Uterus (tissue), 4 donors: ENCODE measurements around the gene GATAD2B. TPM values are rescaled to one million over a fixed set of nuclear protein-coding genes. Genes with fewer than 3 reads are reported as not detected.
A peak's percentile ranks its signal among the peaks of the same experiment; 100 is the strongest.

Experiments used
- DNase-seq, 2 donors: peaks; one replicate each; pipeline ENCODE4 v3.0.0-alpha.2; 2019 to 2020
- H3K27ac ChIP-seq, 2 donors: fragments of 200-600 bp; sonication (generic); 1 replicate in 1 of 2; 2 replicates in 1 of 2; pipeline ENCODE4 v1.5.1; 2016 to 2018
- H3K27me3 ChIP-seq, 2 donors: fragments of 200-600 bp; sonication (generic); one replicate each; pipeline ENCODE4 v1.5.1; 2018 to 2019; ENCODE audit warnings: control low read depth in 1 of 2
- H3K36me3 ChIP-seq, 2 donors: fragments of 200-600 bp; sonication (generic); one replicate each; pipeline ENCODE4 v1.5.1; 2019; ENCODE audit warnings: control low read depth in 1 of 2
- H3K4me1 ChIP-seq, 2 donors: fragments of 200-600 bp; sonication (generic); one replicate each; pipeline ENCODE4 v1.5.1; 2018 to 2019; ENCODE audit warnings: control low read depth in 1 of 2
- H3K4me3 ChIP-seq, 2 donors: fragments of 200-600 bp; sonication (generic); 1 replicate in 1 of 2; 2 replicates in 1 of 2; pipeline ENCODE4 v1.5.1; 2018 to 2019; ENCODE audit warnings: mild to moderate bottlenecking in 1 of 2
- H3K9me3 ChIP-seq, 2 donors: fragments of 200-600 bp; sonication (generic); one replicate each; pipeline ENCODE4 v1.5.1; 2019; ENCODE audit warnings: control low read depth in 1 of 2
- POLR2A ChIP-seq, 2 donors: fragments of 450-650 bp; IDR thresholded peaks; one replicate each; pipeline ENCODE4 v1.6.1; 2016; ENCODE audit warnings: antibody characterized with exemption in 2 of 2, mild to moderate bottlenecking in 1 of 2, moderate library complexity in 1 of 2
- intact Hi-C: fragments of 100-400 bp; cut with DNase I; formaldehyde crosslinking; loops from one replicate; pipeline ENCODE4 v1.15.1; 2023; ENCODE audit warnings: low total_unique reads
- total RNA-seq, 4 donors: library from RNA; depleted of rRNA in 3 of 4; stranded (reverse); fragments of >200 nt in 3 of 4; gene quantifications; one replicate each; pipeline versions ENCODE4 v1.1.0 to v1.2.4, GENCODE V29; 2014 to 2023
- TF ChIP-seq, protein P1 (sequence below), 4 experiments: fragments of 200-600 bp in 2 of 4; fragments of 450-650 bp in 2 of 4; sonication (generic) in 2 of 4; IDR thresholded peaks; one replicate each; pipeline ENCODE4 v1.5.1; 2016 to 2019; ENCODE audit warnings: antibody characterized with exemption in 4 of 4, mild to moderate bottlenecking in 2 of 4, moderate library complexity in 1 of 4
- donor health status: DM: yes; HTN: yes; CAD: no.

The GATAD2B gene
- total RNA-seq, 4 donors from 2014 or later = 7.1 to 79.0 (median 26.6) TPM

DNA sequence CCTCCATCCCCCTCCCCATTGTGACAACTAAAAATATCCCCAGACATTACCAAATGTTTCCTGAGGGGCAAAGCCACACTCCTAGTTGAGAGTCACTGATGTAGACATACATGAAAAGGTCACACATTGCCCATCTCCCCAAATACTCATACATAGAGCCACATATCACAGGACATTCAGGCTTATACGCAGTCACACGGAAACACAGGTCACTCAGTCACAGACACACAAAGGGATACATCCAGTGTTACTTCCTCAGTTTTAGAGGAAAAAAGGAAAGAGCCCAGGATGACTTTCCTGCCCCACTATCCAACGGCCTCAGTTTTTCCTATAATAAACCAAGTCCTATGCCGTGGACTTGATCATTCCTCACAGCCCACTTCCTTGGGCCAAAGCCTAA lies 38.6 kb upstream of the GATAD2B start:
- Histone ChIP-seq H3K4me3 (no peak overlapping the region), H3K4me1 (peaks cover 9 to 21% of the 10 kb centered on the region in 2 donors), H3K9me3 (no peaks in the 10 kb centered on the region), H3K36me3 (no peaks in the 10 kb centered on the region), H3K27ac (peak overlapping the region; percentile 95 to 96), H3K27me3 (no peaks in the 10 kb centered on the region)
- no peak for DNase-seq
- intact Hi-C loops = no loop called here
- no peak for TF ChIP-seq POLR2A (IDR thresholded peaks at IDR 0.05)
- TF ChIP-seq, protein P1, sequence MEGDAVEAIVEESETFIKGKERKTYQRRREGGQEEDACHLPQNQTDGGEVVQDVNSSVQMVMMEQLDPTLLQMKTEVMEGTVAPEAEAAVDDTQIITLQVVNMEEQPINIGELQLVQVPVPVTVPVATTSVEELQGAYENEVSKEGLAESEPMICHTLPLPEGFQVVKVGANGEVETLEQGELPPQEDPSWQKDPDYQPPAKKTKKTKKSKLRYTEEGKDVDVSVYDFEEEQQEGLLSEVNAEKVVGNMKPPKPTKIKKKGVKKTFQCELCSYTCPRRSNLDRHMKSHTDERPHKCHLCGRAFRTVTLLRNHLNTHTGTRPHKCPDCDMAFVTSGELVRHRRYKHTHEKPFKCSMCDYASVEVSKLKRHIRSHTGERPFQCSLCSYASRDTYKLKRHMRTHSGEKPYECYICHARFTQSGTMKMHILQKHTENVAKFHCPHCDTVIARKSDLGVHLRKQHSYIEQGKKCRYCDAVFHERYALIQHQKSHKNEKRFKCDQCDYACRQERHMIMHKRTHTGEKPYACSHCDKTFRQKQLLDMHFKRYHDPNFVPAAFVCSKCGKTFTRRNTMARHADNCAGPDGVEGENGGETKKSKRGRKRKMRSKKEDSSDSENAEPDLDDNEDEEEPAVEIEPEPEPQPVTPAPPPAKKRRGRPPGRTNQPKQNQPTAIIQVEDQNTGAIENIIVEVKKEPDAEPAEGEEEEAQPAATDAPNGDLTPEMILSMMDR (IDR thresholded peaks at IDR 0.05) = no peak

GRCh38 chr1:153960206-153960605 lies 37.4 kb upstream of the GATAD2B start:
- intact Hi-C loops = no loop called here
- no peak for DNase-seq
- H3K27ac ChIP-seq = no peak overlapping the region

GRCh38 chr1:153959454-153959853 lies 36.7 kb upstream of the GATAD2B start:
- no peaks in the 10 kb centered on the region for H3K9me3 ChIP-seq
- no peak for DNase-seq
- no peaks in the 10 kb centered on the region for H3K27me3 ChIP-seq
- TF ChIP-seq POLR2A (IDR thresholded peaks at IDR 0.05) = no peak
- TF ChIP-seq, protein P1 (IDR thresholded peaks at IDR 0.05) = no peak
- intact Hi-C loops = no loop called here
- H3K4me1 ChIP-seq = peaks cover 6 to 27% of the 10 kb centered on the region in 2 donors
- H3K4me3 ChIP-seq = no peak overlapping the region
- no peaks in the 10 kb centered on the region for H3K36me3 ChIP-seq
- H3K27ac ChIP-seq = peak overlapping the region; percentile 80 to 85

More at GRCh38 chr1:153960206-153960605, 37.4 kb upstream of the GATAD2B start:
- Histone ChIP-seq H3K4me1 (peaks cover 6 to 27% of the 10 kb centered on the region in 2 donors), H3K4me3 (no peak overlapping the region), H3K27me3 (no peaks in the 10 kb centered on the region), H3K9me3 (no peaks in the 10 kb centered on the region), H3K36me3 (no peaks in the 10 kb centered on the region)
- no peak for TF ChIP-seq POLR2A (IDR thresholded peaks at IDR 0.05)
- TF ChIP-seq, protein P1 (IDR thresholded peaks at IDR 0.05) = no peak

DNA sequence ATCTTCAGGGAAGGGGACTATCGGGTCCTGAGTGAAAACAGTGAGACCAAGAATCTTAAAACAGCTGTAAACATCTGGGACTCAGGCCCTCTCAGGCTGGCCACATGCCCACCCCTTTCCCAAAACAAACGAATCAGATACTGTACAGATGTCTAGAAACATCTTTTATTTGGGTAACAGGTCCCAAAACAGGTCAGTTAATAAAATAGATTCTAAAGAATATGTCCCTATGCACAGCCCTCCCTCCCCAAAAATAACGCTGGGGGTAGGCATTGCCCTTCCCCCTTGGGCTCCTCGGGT lies 36.1 kb upstream of the GATAD2B start:
- Histone ChIP-seq H3K9me3 (no peaks in the 10 kb centered on the region), H3K4me1 (peaks cover 6 to 27% of the 10 kb centered on the region in 2 donors), H3K27me3 (no peaks in the 10 kb centered on the region), H3K4me3 (no peak overlapping the region), H3K36me3 (no peaks in the 10 kb centered on the region), H3K27ac (peak overlapping the region; percentile 80 to 85)
- TF ChIP-seq, protein P1 (IDR thresholded peaks at IDR 0.05) = no peak
- TF ChIP-seq POLR2A (IDR thresholded peaks at IDR 0.05) = no peak
- DNase-seq = no peak
- intact Hi-C loops = no loop called here

DNA sequence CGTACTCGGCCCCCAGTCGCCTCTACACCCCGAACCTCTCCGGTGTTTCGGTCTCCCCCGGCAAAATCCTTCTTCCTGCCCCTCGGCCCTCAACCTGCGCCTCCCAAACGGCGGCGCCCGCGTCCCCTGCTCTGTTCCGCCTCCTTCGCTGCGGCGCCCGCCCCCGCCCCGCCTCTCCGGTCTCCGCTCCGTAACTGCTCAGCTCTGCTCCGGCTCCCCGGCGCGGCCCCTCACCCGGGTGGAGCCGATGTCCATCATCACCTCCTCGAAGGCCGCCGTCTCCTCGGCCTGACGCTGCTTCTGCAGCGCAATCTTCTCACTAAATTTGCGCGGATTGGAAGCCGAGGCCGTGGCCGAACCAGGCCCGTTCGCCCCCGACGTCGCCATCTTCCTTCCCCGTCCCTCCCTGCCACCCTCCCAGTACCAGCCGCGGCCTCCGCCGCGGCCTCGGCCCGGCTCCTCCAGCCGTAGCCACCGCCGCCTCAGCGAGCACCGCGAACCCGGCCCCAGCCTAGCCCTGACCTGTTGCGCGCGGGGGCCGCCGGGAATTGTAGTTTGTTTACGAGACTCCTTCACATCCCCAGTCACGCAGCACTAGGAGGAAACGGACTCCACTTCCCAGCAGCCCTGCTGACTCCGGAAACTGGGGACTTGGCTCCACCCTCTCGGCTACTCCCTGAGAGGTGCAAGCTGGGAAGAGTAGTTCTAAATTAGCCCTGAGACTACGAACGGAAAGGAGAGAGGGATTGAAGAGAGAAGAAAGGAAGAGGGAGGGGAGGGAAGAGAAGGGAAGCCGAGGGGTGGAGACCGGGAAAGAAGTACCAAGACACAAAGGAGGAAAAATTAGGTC lies 35.6 kb upstream of the GATAD2B start, which contains the start of gene CRTC2:
TSS of gene CRTC2 (minus strand) at position 502 of the 850 bp plus-strand sequence. CDS start at position 387, 115 bp downstream.
- H3K4me1 ChIP-seq = peaks cover 6 to 27% of the 10 kb centered on the region in 2 donors
- intact Hi-C loops = no loop called here

More for the DNA sequence above, 35.6 kb upstream of the GATAD2B start, which contains the start of gene CRTC2:
- H3K27ac ChIP-seq = peak within 1 kb of the TSS; percentile 85 to 86
- H3K9me3 ChIP-seq = no peaks in the 10 kb centered on the region
- peak within 1 kb of the TSS; percentile 86 to 94 for H3K4me3 ChIP-seq
- DNase-seq = peak; percentile 98 to 99
- H3K27me3 ChIP-seq = no peaks in the 10 kb centered on the region
- TF ChIP-seq, protein P1 (IDR thresholded peaks at IDR 0.05) = no peak
- peak; percentile 58 to 74 for TF ChIP-seq POLR2A (IDR thresholded peaks at IDR 0.05)
- H3K36me3 ChIP-seq = no peaks in the 10 kb centered on the region
